Smooth muscle cell (in vitro differentiated cells): ENCODE data around the gene ACOT4. TPM values are rescaled to one million over a fixed set of nuclear protein-coding genes. Genes with fewer than 3 reads are reported as not detected.
"Not testable (repeated sequence)": the region's sequence is repeated elsewhere in the genome, so short reads cannot be mapped to it uniquely, and the experiment has no call there.

Experiments used
- DNase-seq: peaks from one replicate; lab custom pipeline; 2025; ENCODE audit not compliant: unreplicated experiment; lab: John Stamatoyannopoulos, UW
- H2AFZ ChIP-seq: fragments of 200-600 bp; sonication (generic); 2 replicates; pipeline ENCODE4 v1.6.0; 2016; ENCODE audit warnings: antibody characterized with exemption, low read depth, mild to moderate bottlenecking
- H3F3A ChIP-seq: fragments of 200-600 bp; sonication (generic); 2 replicates; pipeline ENCODE4 v1.6.0; 2017; ENCODE audit warnings: antibody characterized with exemption, low read depth
- H3K27ac ChIP-seq: fragments of 200-600 bp; sonication (generic); 2 replicates; pipeline ENCODE4 v1.5.1; 2016; ENCODE audit warnings: low read depth, mild to moderate bottlenecking
- H3K27me3 ChIP-seq: fragments of 200-600 bp; sonication (generic); 2 replicates; pipeline ENCODE4 v1.6.1; 2016; ENCODE audit warnings: low read depth, mild to moderate bottlenecking
- H3K36me3 ChIP-seq: fragments of 200-600 bp; sonication (generic); 2 replicates; pipeline ENCODE4 v1.5.1; 2016; ENCODE audit warnings: low read depth
- H3K4me1 ChIP-seq: fragments of 200-600 bp; sonication (generic); 2 replicates; pipeline ENCODE4 v1.5.1; 2016; ENCODE audit warnings: low read depth
- H3K4me2 ChIP-seq: fragments of 200-600 bp; sonication (generic); 2 replicates; pipeline ENCODE4 v1.6.0; 2016; ENCODE audit warnings: mild to moderate bottlenecking
- H3K4me3 ChIP-seq: fragments of 200-600 bp; sonication (generic); 2 replicates; pipeline ENCODE4 v1.5.1; 2016; ENCODE audit warnings: mild to moderate bottlenecking
- H3K79me2 ChIP-seq: fragments of 200-600 bp; sonication (generic); 2 replicates; pipeline ENCODE4 v1.6.0; 2016; ENCODE audit warnings: low read depth, mild to moderate bottlenecking
- H3K9ac ChIP-seq: fragments of 200-600 bp; sonication (generic); 2 replicates; pipeline ENCODE4 v1.6.0; 2016; ENCODE audit warnings: low read depth
- H3K9me3 ChIP-seq: fragments of 200-600 bp; sonication (generic); replicated peaks from 2 replicates; pipeline ENCODE4 v1.5.1; 2016; ENCODE audit warnings: low read depth
- H4K20me1 ChIP-seq: fragments of 200-600 bp; sonication (generic); 2 replicates; pipeline ENCODE4 v1.6.0; 2016; ENCODE audit warnings: low read depth
- CTCF ChIP-seq: fragments of 200-600 bp; sonication (generic); IDR thresholded peaks from 2 replicates; pipeline ENCODE4 v1.5.1; 2017; ENCODE audit warnings: borderline replicate concordance, mild to moderate bottlenecking, antibody characterized with exemption; ENCODE audit not compliant: insufficient read depth, poor library complexity, severe bottlenecking
- WGBS: methylation state at CpG from one replicate; pipeline ENCODE4 v1.1.7; 2016; ENCODE audit warnings: low lambda C conversion rate; 5-methylcytosine and 5-hydroxymethylcytosine counted together
- polyA plus RNA-seq: library from polyadenylated mRNA; unstranded; fragments of >200 nt; fragmentation: Nextera tagmentation; extraction: Ambion mirVana; gene quantifications from 2 replicates; pipeline ENCODE4 v1.2.1, GENCODE V29; 2016
- total RNA-seq: library from RNA; depleted of rRNA; stranded (reverse); fragments of >200 nt; gene quantifications from 2 replicates; pipeline ENCODE4 v1.2.3, GENCODE V29; 2014

Gene ACOT4
- total and polyA plus RNA-seq, 2 experiments from 2014 or later, result 0.94 to 1.0 TPM

GRCh38 chr14:73633116-73634010 lies 41.7 kb downstream of the ACOT4 start:
- Histone ChIP-seq H4K20me1 (no peaks in the 10 kb centered on the region), H3K4me1 (peaks cover 9% of the 10 kb centered on the region), H2AFZ (peak overlapping the region; percentile 100), H3K36me3 (no peaks in the 10 kb centered on the region), H3K27me3 (peaks cover 27% of the 10 kb centered on the region), H3K27ac (no peak overlapping the region), H3K9ac (no peak overlapping the region), H3K9me3 (no peaks in the 10 kb centered on the region), H3K79me2 (no peaks in the 10 kb centered on the region), H3F3A (no peaks in the 10 kb centered on the region), H3K4me3 (peak overlapping the region; percentile 68), H3K4me2 (peak overlapping the region; percentile 100)
- peak; percentile 82 for TF ChIP-seq CTCF
- 18% methylated on average over 41 of the region's 44 CpGs for WGBS
- peak; percentile 10 for DNase-seq

GRCh38 chr14:73634011-73634833 lies 42.5 kb downstream of the ACOT4 start:
- no peaks in the 10 kb centered on the region for H3K36me3 ChIP-seq
- peak overlapping the region; percentile 68 for H3K4me3 ChIP-seq
- WGBS, result 8% methylated on average over 52 of the region's 53 CpGs
- H3K9ac ChIP-seq, result no peak overlapping the region
- no peaks in the 10 kb centered on the region for H4K20me1 ChIP-seq
- H3F3A ChIP-seq, result no peaks in the 10 kb centered on the region
- peak overlapping the region; percentile 100 for H2AFZ ChIP-seq
- peaks cover 27% of the 10 kb centered on the region for H3K27me3 ChIP-seq
- no peak overlapping the region for H3K27ac ChIP-seq
- no peak for TF ChIP-seq CTCF
- H3K4me2 ChIP-seq, result peak overlapping the region; percentile 100
- H3K9me3 ChIP-seq, result no peaks in the 10 kb centered on the region
- H3K4me1 ChIP-seq, result peaks cover 9% of the 10 kb centered on the region
- H3K79me2 ChIP-seq, result no peaks in the 10 kb centered on the region
- no peak for DNase-seq

- not testable (repeated sequence) for H4K20me1 ChIP-seq
These were observed 44.7 kb downstream of the ACOT4 start for GRCh38 chr14:73636355-73636754.

GRCh38 chr14:73637830-73638229 lies 46.2 kb downstream of the ACOT4 start:
- no peak for TF ChIP-seq CTCF
- Histone ChIP-seq H2AFZ (no peak overlapping the region), H3K27ac (no peak overlapping the region), H3K9ac (no peak overlapping the region), H3K4me1 (peaks cover 9% of the 10 kb centered on the region), H3K36me3 (no peaks in the 10 kb centered on the region), H3K4me2 (no peak overlapping the region), H3K4me3 (no peak overlapping the region), H4K20me1 (no peaks in the 10 kb centered on the region), H3K27me3 (peaks cover 27% of the 10 kb centered on the region), H3K79me2 (no peaks in the 10 kb centered on the region), H3K9me3 (no peaks in the 10 kb centered on the region), H3F3A (no peaks in the 10 kb centered on the region)
- WGBS, result 93% methylated on average over 5 of the region's 5 CpGs
- no peak for DNase-seq

More at GRCh38 chr14:73636355-73636754, 44.7 kb downstream of the ACOT4 start:
- DNase-seq, H3K79me2 ChIP-seq, H3K4me3 ChIP-seq, H3K9ac ChIP-seq, H3K27ac ChIP-seq, H3K36me3 ChIP-seq, H2AFZ ChIP-seq, H3F3A ChIP-seq, H3K9me3 ChIP-seq, H3K4me1 ChIP-seq, H3K4me2 ChIP-seq: not testable (repeated sequence)
- H3K27me3 ChIP-seq, result peaks cover 27% of the 10 kb centered on the region
- 93% methylated on average over 10 of the region's 10 CpGs for WGBS
